ENCODE results near the gene WSCD2.

WSCD2 gene

DNA sequence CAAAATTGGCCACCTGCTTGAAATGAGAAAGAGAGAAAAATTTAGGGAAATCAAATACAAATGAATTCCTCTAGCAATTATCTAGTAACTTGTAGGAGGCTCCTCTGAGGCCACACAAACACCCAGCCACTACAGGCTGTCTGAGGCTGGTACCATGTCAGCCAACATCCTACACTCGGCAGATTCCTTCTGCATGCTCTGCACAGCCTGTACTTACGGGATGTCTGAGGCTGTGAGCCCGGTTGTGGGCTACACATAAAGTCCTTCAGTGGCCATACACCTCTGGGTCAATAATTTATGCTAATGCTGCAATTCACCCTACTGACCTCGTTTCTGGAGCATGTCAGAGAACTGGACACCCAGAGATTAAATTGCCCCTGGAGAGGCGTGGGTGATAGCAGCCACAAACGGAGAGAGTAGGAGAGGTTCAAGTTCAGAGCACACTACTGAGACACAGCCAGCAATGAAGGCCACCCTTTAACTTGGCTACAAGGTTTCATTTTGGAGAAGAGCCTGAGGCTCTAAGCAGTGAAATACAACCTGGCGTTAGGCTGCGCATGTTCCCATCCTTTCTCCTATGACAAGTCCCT, 28.9 kb downstream of the WSCD2 start:
- no peak overlapping the region for H3K4me3 ChIP-seq (ENCODE audit: low read depth, low read length)
- no peak for DNase-seq (ENCODE audit: low read depth)
- in situ Hi-C loops (cut with HindIII; ENCODE audit: low sequenced_read_pairs): no loop called here
- TF ChIP-seq, protein P1, sequence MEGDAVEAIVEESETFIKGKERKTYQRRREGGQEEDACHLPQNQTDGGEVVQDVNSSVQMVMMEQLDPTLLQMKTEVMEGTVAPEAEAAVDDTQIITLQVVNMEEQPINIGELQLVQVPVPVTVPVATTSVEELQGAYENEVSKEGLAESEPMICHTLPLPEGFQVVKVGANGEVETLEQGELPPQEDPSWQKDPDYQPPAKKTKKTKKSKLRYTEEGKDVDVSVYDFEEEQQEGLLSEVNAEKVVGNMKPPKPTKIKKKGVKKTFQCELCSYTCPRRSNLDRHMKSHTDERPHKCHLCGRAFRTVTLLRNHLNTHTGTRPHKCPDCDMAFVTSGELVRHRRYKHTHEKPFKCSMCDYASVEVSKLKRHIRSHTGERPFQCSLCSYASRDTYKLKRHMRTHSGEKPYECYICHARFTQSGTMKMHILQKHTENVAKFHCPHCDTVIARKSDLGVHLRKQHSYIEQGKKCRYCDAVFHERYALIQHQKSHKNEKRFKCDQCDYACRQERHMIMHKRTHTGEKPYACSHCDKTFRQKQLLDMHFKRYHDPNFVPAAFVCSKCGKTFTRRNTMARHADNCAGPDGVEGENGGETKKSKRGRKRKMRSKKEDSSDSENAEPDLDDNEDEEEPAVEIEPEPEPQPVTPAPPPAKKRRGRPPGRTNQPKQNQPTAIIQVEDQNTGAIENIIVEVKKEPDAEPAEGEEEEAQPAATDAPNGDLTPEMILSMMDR (IDR thresholded peaks at IDR 0.05; ENCODE audit: low read depth, low read length, missing control alignments): no peak

DNA sequence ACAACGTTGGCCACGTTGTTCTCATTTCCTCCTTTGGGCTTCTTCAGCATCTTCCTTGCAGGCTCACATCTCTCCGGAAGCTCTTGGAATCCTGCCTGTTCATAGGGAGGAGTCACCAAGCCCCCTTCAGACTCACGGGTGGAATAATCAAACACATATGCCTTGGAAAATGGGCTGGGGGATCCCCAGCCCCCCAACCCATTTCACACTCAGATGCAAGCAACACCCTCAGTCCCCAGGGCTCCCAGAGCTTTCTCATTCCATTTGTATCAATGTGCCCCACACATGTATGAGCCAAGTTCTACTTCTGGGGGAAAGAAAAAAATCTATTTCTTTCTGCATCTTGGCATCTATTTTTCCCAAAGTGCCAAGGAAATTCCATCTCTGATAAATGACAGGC, 33.1 kb downstream of the WSCD2 start:
- TF ChIP-seq, protein P1 (IDR thresholded peaks at IDR 0.05; ENCODE audit: low read depth, low read length, missing control alignments): no peak
- no peak overlapping the region for H3K4me3 ChIP-seq (ENCODE audit: low read depth, low read length)
- in situ Hi-C loops (cut with HindIII; ENCODE audit: low sequenced_read_pairs): no loop called here
- DNase-seq (ENCODE audit: low read depth): no peak

DNA sequence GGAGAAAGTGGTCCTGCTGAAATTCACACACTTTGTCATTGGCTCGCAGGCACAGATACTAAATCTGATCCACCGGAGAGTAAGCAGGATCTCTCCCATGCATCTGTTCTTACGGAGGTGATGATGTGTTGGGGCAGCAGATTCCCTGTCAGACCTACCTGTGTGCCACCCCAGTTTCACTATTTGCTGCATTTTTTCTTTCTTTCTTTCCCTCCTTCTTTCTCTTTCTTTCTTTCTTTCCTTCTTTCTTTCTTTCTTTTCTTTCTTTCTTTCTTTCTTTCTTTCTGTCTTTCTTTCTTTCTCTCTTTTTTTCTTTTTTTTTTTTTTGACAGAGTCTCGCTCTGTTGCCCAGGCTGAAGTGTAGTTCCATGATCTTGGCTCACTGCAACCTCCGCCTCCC, 37.4 kb downstream of the WSCD2 start:
- H3K4me3 ChIP-seq (ENCODE audit: low read depth, low read length): no peak overlapping the region

GRCh38 chr12:108167974-108168373, 38.9 kb downstream of the WSCD2 start:
- in situ Hi-C loops (cut with HindIII; ENCODE audit: low sequenced_read_pairs): no loop called here
- no peak for DNase-seq (ENCODE audit: low read depth)
- TF ChIP-seq, protein P1 (IDR thresholded peaks at IDR 0.05; ENCODE audit: low read depth, low read length, missing control alignments): no peak
- H3K4me3 ChIP-seq (ENCODE audit: low read depth, low read length): no peak overlapping the region

More for the DNA sequence above, 37.4 kb downstream of the WSCD2 start:
- TF ChIP-seq, protein P1 (IDR thresholded peaks at IDR 0.05; ENCODE audit: low read depth, low read length, missing control alignments): no peak
- in situ Hi-C loops (cut with HindIII; ENCODE audit: low sequenced_read_pairs): no loop called here
- no peak for DNase-seq (ENCODE audit: low read depth)

DNA sequence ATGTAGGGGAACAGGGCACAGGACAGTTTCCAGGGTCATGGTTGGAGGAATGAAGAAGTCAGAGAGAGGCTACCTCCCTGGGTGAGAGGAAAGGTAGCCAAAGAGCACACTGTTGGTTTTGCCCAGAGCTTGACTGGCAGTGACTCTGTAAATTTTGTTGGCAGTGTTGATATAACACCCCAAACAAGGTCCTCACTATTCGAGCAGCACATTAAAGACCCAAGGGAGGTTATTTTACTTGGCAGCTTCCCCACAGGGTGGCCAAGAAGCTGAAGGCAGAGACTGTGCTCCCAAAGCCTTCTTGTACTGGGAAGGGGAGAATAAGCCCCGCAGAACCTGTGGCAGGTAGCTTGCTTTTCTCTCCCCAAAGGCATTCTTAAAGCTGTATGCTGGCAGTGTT, 40.6 kb downstream of the WSCD2 start:
- TF ChIP-seq, protein P1 (IDR thresholded peaks at IDR 0.05; ENCODE audit: low read depth, low read length, missing control alignments): no peak
- H3K4me3 ChIP-seq (ENCODE audit: low read depth, low read length): no peak overlapping the region
- in situ Hi-C loops (cut with HindIII; ENCODE audit: low sequenced_read_pairs): no loop called here
- DNase-seq (ENCODE audit: low read depth): no peak

GRCh38 chr12:108170164-108170563, 41.1 kb downstream of the WSCD2 start:
- TF ChIP-seq, protein P1 (IDR thresholded peaks at IDR 0.05; ENCODE audit: low read depth, low read length, missing control alignments): no peak
- no peak overlapping the region for H3K4me3 ChIP-seq (ENCODE audit: low read depth, low read length)
- in situ Hi-C loops (cut with HindIII; ENCODE audit: low sequenced_read_pairs): no loop called here
- no peak for DNase-seq (ENCODE audit: low read depth)
